Lung (tissue), 12 donors: ENCODE measurements around the gene UBE2H. TPM values are rescaled to one million over a fixed set of nuclear protein-coding genes. Genes with fewer than 3 reads are reported as not detected.

Experiments used
- ATAC-seq: fragments of 200-7000 bp; cut with Tn5 transposase; one replicate; pipeline ENCODE4 v1.9.1; 2020; ENCODE audit warnings: moderate number of reproducible peaks; ENCODE audit not compliant: insufficient read depth, low FRiP score
- DNase-seq, 3 donors: peaks; one replicate each; pipeline ENCODE4 v3.0.0-alpha.2; 2013 to 2017
- H3K27ac ChIP-seq, 2 donors: one replicate each; pipeline ENCODE4 v1.5.1; 2013; ENCODE audit warnings: mild to moderate bottlenecking in 2 of 2, moderate library complexity in 2 of 2, control low read depth in 1 of 2, inconsistent platforms in 1 of 2, low read depth in 1 of 2, low read length in 1 of 2
- H3K27me3 ChIP-seq, 3 donors: one replicate each; pipeline ENCODE4 v1.5.1; 2013; ENCODE audit warnings: low read length in 2 of 3; ENCODE audit not compliant: control insufficient read depth in 3 of 3, insufficient read depth in 3 of 3
- H3K36me3 ChIP-seq, 4 donors: one replicate each; pipeline ENCODE4 v1.5.1; 2013; ENCODE audit warnings: low read length in 4 of 4, mild to moderate bottlenecking in 1 of 4, moderate library complexity in 1 of 4; ENCODE audit not compliant: control insufficient read depth in 4 of 4, insufficient read depth in 4 of 4
- H3K4me1 ChIP-seq, 5 donors: one replicate each; pipeline ENCODE4 v1.5.1; 2013; ENCODE audit warnings: low read length in 5 of 5, mild to moderate bottlenecking in 2 of 5, moderate library complexity in 1 of 5; ENCODE audit not compliant: control insufficient read depth in 5 of 5, insufficient read depth in 5 of 5
- H3K4me3 ChIP-seq: one replicate; pipeline ENCODE4 v1.5.1; 2013; ENCODE audit warnings: mild to moderate bottlenecking, control low read depth, moderate library complexity
- H3K9ac ChIP-seq, 2 donors: one replicate each; pipeline ENCODE4 v1.5.1; 2013; ENCODE audit warnings: low read length in 2 of 2, control low read depth in 1 of 2; ENCODE audit not compliant: insufficient read depth in 1 of 2
- H3K9me3 ChIP-seq, 4 donors: one replicate each; pipeline ENCODE4 v1.5.1; 2013; ENCODE audit warnings: low read length in 3 of 4, mild to moderate bottlenecking in 1 of 4, moderate library complexity in 1 of 4; ENCODE audit not compliant: control insufficient read depth in 4 of 4, insufficient read depth in 3 of 4
- CTCF ChIP-seq: IDR thresholded peaks from 2 replicates; pipeline ENCODE4 v1.5.1; 2012; ENCODE audit warnings: mild to moderate bottlenecking; ENCODE audit errors: control extremely low read depth, extremely low read depth
- WGBS, 2 donors: extraction: QIAGEN DNeasy Blood & Tissue Kit; methylation state at CpG; one replicate each; pipeline ENCODE4 v1.1.7; 2013; 5-methylcytosine and 5-hydroxymethylcytosine counted together
- polyA plus RNA-seq, 2 donors: library from polyadenylated mRNA; stranded (reverse); fragments of 200-250 nt; gene quantifications; one replicate each; pipeline ENCODE4 v1.2.1, GENCODE V29; 2013
- total RNA-seq, 2 donors: library from RNA; depleted of rRNA in 1 of 2; stranded (reverse); fragments of >200 nt in 1 of 2; gene quantifications; one replicate each; pipeline ENCODE4 v1.2.1, GENCODE V29; 2014 to 2021
- donor health status: control.
- donor health status: control.
- donor health status: Bipolar disorder and iron deficiency.
- donor health status: healthy.
- donor health status: DM: yes; HTN: yes; CAD: no.

Gene UBE2H
- total and polyA plus RNA-seq, 4 donors: 23.0 to 102 (median 49.7) TPM

- Histone ChIP-seq H3K27ac (peak overlapping the region; percentile 55 to 73), H3K36me3 (peaks cover 3 to 13% (median 10%) of the 10 kb centered on the region in 4 donors), H3K4me1 (peaks cover 0 to 15% (median 3%) of the 10 kb centered on the region in 5 donors), H3K9me3 (no peaks in the 10 kb centered on the region), H3K4me3 (no peak overlapping the region), H3K27me3 (no peaks in the 10 kb centered on the region), H3K9ac (no peak overlapping the region)
- no peak for ATAC-seq
- peak; percentile 42 to 67 (median 47) for DNase-seq
- 71 to 83% methylated on average over 5 of the region's 5 CpGs for WGBS, 2 donors
- no peak for TF ChIP-seq CTCF
These were observed 121.2 kb downstream of the UBE2H start for GRCh38 chr7:129831424-129832058.

- TF ChIP-seq CTCF: no peak
- no peaks in the 10 kb centered on the region for H3K9me3 ChIP-seq
- H3K36me3 ChIP-seq: peaks cover 3 to 13% (median 9%) of the 10 kb centered on the region in 4 donors
- H3K4me3 ChIP-seq: no peak overlapping the region
- no peaks in the 10 kb centered on the region for H3K27me3 ChIP-seq
- DNase-seq (no peak), ATAC-seq (no peak)
- H3K27ac ChIP-seq: peak overlapping the region; percentile 2 to 43
- peaks cover 0 to 18% (median 7%) of the 10 kb centered on the region in 5 donors for H3K4me1 ChIP-seq
- 91 to 95% methylated on average over 8 of the region's 8 CpGs for WGBS, 2 donors
- H3K9ac ChIP-seq: no peak overlapping the region
These were observed 121.8 kb downstream of the UBE2H start for GRCh38 chr7:129830949-129831348.

DNA sequence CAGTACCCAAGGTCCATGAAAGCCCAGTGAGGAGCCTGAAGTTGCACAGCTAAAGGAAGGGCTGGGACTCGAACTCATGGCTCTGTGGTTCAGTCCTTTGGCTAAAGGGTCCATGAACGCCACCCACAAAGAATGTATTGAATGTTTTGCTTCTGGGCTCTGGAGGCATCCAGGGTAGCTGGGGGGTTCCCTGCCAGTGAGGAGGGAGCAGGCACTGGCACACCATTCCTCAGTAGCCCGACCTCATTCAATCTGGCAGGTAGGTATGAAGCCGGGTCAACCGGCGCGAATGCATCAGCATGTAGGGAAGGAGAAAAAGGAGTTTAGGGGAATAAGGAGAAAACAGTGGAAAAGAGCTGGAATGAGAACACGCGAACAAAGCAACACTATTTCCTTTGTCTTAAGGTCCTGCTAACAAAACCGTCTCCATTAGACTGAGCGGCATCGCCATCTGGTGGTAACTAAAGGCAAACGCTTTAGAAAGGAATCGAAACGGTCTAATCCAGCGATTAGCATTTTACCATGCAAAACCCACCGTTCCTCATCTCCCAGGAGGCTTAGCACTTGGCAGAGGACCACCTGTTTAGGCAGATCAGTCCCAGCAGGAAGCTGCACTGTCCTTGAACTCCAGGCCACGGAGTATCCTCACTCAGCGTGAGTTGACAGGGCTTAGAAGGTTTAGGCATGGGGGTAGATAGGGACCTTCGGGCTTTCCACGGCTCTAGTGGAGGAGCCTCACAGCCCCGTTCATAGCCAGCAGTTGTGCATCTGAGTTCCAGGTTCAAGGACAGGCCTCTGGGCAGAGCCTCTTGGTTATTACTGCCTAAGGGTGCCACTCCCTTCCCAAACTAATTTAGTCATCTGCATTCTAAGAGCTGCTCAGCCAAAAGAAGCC lies 122.8 kb downstream of the UBE2H start:
- peak overlapping the region; percentile 43 to 79 for H3K27ac ChIP-seq
- no peaks in the 10 kb centered on the region for H3K27me3 ChIP-seq
- peak; percentile 70 for TF ChIP-seq CTCF
- peaks cover 1 to 11% (median 6%) of the 10 kb centered on the region in 4 donors for H3K36me3 ChIP-seq
- ATAC-seq (peak; percentile 45), DNase-seq (peak; percentile 69 to 92 (median 89))
- no peaks in the 10 kb centered on the region for H3K9me3 ChIP-seq
- 19 to 21% methylated on average over 22 of the region's 22 CpGs for WGBS, 2 donors
- H3K4me3 ChIP-seq: no peak overlapping the region
- H3K4me1 ChIP-seq: peaks cover 0 to 17% (median 9%) of the 10 kb centered on the region in 5 donors
- H3K9ac ChIP-seq: peak overlapping the region; percentile 21 to 48
